Neural cell (in vitro differentiated cells): Measurements from ENCODE around the gene NPR2. TPM values are rescaled to one million over a fixed set of nuclear protein-coding genes. Genes with fewer than 3 reads are reported as not detected.

Experiments used
- H2AFZ ChIP-seq: fragments of 200-600, 300-800 bp; sonication (generic), shearing (Covaris generic); 2 replicates; pipeline ENCODE4 v1.6.0; 2014; ENCODE audit warnings: low read depth, mild to moderate bottlenecking, antibody characterized with exemption, low read length, moderate library complexity
- H3F3A ChIP-seq: fragments of 200-600 bp; shearing (Covaris generic); 2 replicates; pipeline ENCODE4 v1.6.1; 2016; ENCODE audit warnings: mild to moderate bottlenecking, moderate library complexity, mixed read lengths, antibody characterized with exemption, low read length; ENCODE audit not compliant: insufficient read depth, poor library complexity, severe bottlenecking
- H3K27ac ChIP-seq: fragments of 200-600, 300-800 bp; sonication (generic), shearing (Covaris generic); 2 replicates; pipeline ENCODE4 v1.5.1; 2014; ENCODE audit warnings: mild to moderate bottlenecking, low read length, moderate library complexity
- H3K27me3 ChIP-seq: fragments of 300-800, 200-600 bp; sonication (generic), shearing (Covaris generic); 2 replicates; pipeline ENCODE4 v1.6.0; 2014; ENCODE audit warnings: mild to moderate bottlenecking, low read depth, low read length, moderate library complexity; ENCODE audit not compliant: insufficient read depth
- H3K36me3 ChIP-seq: fragments of 300-800, 200-600 bp; sonication (generic), shearing (Covaris generic); 2 replicates; pipeline ENCODE4 v1.5.1; 2014; ENCODE audit warnings: mild to moderate bottlenecking, antibody characterized with exemption, low read length, moderate library complexity; ENCODE audit not compliant: insufficient read depth
- H3K4me2 ChIP-seq: fragments of 300-800, 200-600 bp; sonication (generic), shearing (Covaris generic); 2 replicates; pipeline ENCODE4 v1.6.0; 2014; ENCODE audit warnings: mild to moderate bottlenecking, low read length
- H3K4me3 ChIP-seq: fragments of 300-800, 200-600 bp; sonication (generic), shearing (Covaris generic); 2 replicates; pipeline ENCODE4 v1.5.1; 2014; ENCODE audit warnings: mild to moderate bottlenecking, low read length, moderate library complexity
- H3K79me2 ChIP-seq: fragments of 200-600 bp; shearing (Covaris generic); replicated peaks from 2 replicates; pipeline ENCODE4 v1.6.0; 2014; ENCODE audit warnings: mild to moderate bottlenecking, low read length, moderate library complexity; ENCODE audit not compliant: insufficient read depth
- H3K9ac ChIP-seq: fragments of 300-800, 200-600 bp; sonication (generic), shearing (Covaris generic); 2 replicates; pipeline ENCODE4 v1.6.1; 2016; ENCODE audit warnings: mild to moderate bottlenecking, low read length, mixed read lengths
- H3K9me2 ChIP-seq: fragments of 200-600 bp; shearing (Covaris generic); 2 replicates; pipeline ENCODE4 v1.6.1; 2016; ENCODE audit warnings: mild to moderate bottlenecking, low read length, mixed read lengths; ENCODE audit not compliant: insufficient read depth
- H3K9me3 ChIP-seq: fragments of 200-600, 300-800 bp; sonication (generic), shearing (Covaris generic); 2 replicates; pipeline ENCODE4 v1.6.1; 2016; ENCODE audit warnings: mild to moderate bottlenecking, mixed run types, low read length, moderate library complexity, mixed read lengths
- H4K20me1 ChIP-seq: fragments of 200-600 bp; shearing (Covaris generic); 2 replicates; pipeline ENCODE4 v1.6.1; 2016; ENCODE audit warnings: mild to moderate bottlenecking, mixed run types; ENCODE audit not compliant: insufficient read depth
- EP300 ChIP-seq: fragments of 450-650 bp; conservative IDR thresholded peaks from 2 replicates; pipeline ENCODE4 v1.6.1; 2014; ENCODE audit warnings: antibody characterized with exemption, mild to moderate bottlenecking, moderate library complexity; ENCODE audit not compliant: poor library complexity, severe bottlenecking
- EZH2 ChIP-seq: fragments of 200-600, 300-800 bp; shearing (Covaris generic), sonication (generic); IDR thresholded peaks from 2 replicates; pipeline ENCODE4 v1.6.1; 2014; ENCODE audit warnings: antibody characterized with exemption, low read length, borderline replicate concordance, mild to moderate bottlenecking; ENCODE audit not compliant: insufficient read depth, poor library complexity, severe bottlenecking
- MXI1 ChIP-seq: fragments of 450-650 bp; conservative IDR thresholded peaks from 2 replicates; pipeline ENCODE4 v1.6.1; 2014; ENCODE audit warnings: antibody characterized with exemption, mild to moderate bottlenecking; ENCODE audit not compliant: poor library complexity, severe bottlenecking
- POLR2AphosphoS5 ChIP-seq: IDR thresholded peaks from 2 replicates; pipeline ENCODE4 v1.6.1; 2012
- RAD21 ChIP-seq: fragments of 450-650 bp; conservative IDR thresholded peaks from 2 replicates; pipeline ENCODE4 v1.6.1; 2014; ENCODE audit warnings: antibody characterized with exemption, mild to moderate bottlenecking, moderate library complexity
- SMC3 ChIP-seq: fragments of 450-650 bp; conservative IDR thresholded peaks from 2 replicates; pipeline ENCODE4 v1.6.1; 2014; ENCODE audit warnings: antibody characterized with exemption, mild to moderate bottlenecking, moderate library complexity; ENCODE audit not compliant: poor library complexity
- TAF1 ChIP-seq: IDR thresholded peaks from 2 replicates; pipeline ENCODE4 v1.6.1; 2012; ENCODE audit warnings: low read depth
- polyA plus RNA-seq: library from polyadenylated mRNA; depleted of rRNA; stranded (reverse); fragments of >200 nt; gene quantifications from 2 replicates; pipeline ENCODE4 v1.2.3, GENCODE V29; 2014
- TF ChIP-seq, protein P1 (sequence below): fragments of 450-650 bp; IDR thresholded peaks from 2 replicates; pipeline ENCODE4 v1.5.1; 2014; ENCODE audit warnings: antibody characterized with exemption, mild to moderate bottlenecking, moderate library complexity; ENCODE audit not compliant: poor library complexity, severe bottlenecking

The NPR2 gene
- polyA plus RNA-seq, 1 donor from 2014 or later = 9.6 TPM

DNA sequence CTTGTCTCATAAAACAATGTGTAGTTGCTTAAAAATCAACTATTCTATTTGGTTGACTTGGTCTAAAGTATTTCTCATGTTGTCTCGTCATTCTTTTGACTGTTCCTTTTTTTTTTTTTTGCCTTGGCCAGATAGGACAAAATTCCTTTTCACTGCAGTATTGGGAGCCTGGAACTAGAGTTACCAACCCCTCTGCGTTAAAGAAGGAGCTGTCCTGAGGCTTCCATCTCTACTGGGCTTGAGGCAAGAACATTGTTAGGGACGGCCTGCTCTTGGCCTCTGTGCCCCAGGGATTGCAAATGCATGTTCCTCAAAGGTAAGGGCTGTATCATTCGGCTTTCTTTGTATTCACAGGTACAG lies 1.4 kb upstream of the NPR2 start:
- Histone ChIP-seq H3K79me2 (no peaks in the 10 kb centered on the region), H3K27ac (no peak overlapping the region), H3F3A (no peaks in the 10 kb centered on the region), H3K4me3 (no peak overlapping the region), H3K36me3 (no peaks in the 10 kb centered on the region), H3K9me3 (no peaks in the 10 kb centered on the region), H2AFZ (peak overlapping the region; percentile 22), H3K9me2 (no peaks in the 10 kb centered on the region), H3K27me3 (no peaks in the 10 kb centered on the region), H4K20me1 (no peaks in the 10 kb centered on the region), H3K9ac (peak overlapping the region; percentile 37), H3K4me2 (no peak overlapping the region)
- TF ChIP-seq MXI1 = no peak
- TF ChIP-seq TAF1 = no peak
- TF ChIP-seq EZH2 = no peak
- no peak for TF ChIP-seq RAD21
- TF ChIP-seq, protein P1, sequence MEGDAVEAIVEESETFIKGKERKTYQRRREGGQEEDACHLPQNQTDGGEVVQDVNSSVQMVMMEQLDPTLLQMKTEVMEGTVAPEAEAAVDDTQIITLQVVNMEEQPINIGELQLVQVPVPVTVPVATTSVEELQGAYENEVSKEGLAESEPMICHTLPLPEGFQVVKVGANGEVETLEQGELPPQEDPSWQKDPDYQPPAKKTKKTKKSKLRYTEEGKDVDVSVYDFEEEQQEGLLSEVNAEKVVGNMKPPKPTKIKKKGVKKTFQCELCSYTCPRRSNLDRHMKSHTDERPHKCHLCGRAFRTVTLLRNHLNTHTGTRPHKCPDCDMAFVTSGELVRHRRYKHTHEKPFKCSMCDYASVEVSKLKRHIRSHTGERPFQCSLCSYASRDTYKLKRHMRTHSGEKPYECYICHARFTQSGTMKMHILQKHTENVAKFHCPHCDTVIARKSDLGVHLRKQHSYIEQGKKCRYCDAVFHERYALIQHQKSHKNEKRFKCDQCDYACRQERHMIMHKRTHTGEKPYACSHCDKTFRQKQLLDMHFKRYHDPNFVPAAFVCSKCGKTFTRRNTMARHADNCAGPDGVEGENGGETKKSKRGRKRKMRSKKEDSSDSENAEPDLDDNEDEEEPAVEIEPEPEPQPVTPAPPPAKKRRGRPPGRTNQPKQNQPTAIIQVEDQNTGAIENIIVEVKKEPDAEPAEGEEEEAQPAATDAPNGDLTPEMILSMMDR = no peak

DNA sequence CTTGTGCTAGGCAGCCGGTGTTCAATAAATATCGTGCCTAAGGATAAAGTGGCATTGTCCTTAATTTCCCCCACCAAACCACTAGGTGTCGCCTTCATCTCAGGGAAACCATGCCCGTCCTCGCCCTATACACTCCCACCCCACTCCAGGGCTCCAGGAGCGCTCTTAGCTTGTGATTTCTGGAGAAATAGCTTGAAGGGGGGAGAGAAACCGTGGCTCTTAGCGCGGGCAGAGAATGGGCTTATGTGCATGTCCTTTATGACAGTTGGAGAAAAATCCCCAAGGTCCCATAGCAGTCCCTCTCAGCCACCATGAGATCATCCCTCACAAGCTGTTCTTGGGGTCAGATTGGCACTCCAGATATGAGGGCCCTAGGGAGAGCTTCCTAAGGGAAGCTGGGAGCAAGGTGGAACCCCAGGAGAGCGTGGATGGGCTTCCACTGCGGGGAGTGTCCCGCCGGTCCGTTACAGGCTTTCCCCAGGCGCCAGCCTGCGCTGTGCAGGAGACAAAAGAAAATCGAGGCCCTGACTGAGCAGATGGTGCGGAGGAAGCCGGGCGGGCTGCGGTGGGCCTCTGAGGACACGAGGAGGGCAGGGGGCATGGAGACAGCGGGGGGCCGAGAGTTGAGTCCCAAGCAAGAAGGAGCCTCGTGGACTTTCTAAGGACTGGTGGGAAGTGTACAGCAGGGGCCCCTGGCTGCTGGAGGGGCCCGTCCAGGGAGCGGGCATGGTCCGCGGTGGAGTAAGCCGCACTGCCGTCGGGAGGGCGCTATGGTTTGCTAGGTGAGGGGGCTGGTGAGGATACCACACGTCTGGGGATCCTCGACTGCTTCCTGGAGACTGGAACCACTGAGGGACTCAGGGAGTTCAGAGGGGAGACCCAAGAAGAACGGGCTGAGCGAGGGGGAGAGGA lies 750 bp upstream of the NPR2 start:
- no peak overlapping the region for H3K4me3 ChIP-seq
- no peaks in the 10 kb centered on the region for H3K79me2 ChIP-seq
- no peaks in the 10 kb centered on the region for H3K27me3 ChIP-seq
- no peaks in the 10 kb centered on the region for H4K20me1 ChIP-seq
- H3F3A ChIP-seq = no peaks in the 10 kb centered on the region
- H3K9me2 ChIP-seq = no peaks in the 10 kb centered on the region
- H3K36me3 ChIP-seq = no peaks in the 10 kb centered on the region
- TF ChIP-seq SMC3 = peak; percentile 92
- TF ChIP-seq, protein P1 = peak; percentile 99
- TF ChIP-seq EZH2 = no peak
- TF ChIP-seq POLR2AphosphoS5 = no peak
- TF ChIP-seq MXI1 = peak; percentile 29
- no peak for TF ChIP-seq EP300
- TF ChIP-seq RAD21 = peak; percentile 98
- H3K27ac ChIP-seq = no peak overlapping the region
- H2AFZ ChIP-seq = peak overlapping the region; percentile 22
- H3K9ac ChIP-seq = peak overlapping the region; percentile 37
- H3K9me3 ChIP-seq = no peaks in the 10 kb centered on the region
- H3K4me2 ChIP-seq = no peak overlapping the region
